Liver (tissue), 9 donors: ENCODE data around the gene TRMT61A. TPM values are rescaled to one million over a fixed set of nuclear protein-coding genes. Genes with fewer than 3 reads are reported as not detected.

Experiments used
- DNase-seq: peaks from one replicate; pipeline ENCODE4 v3.0.0-alpha.2; 2017; ENCODE audit warnings: low spot score
- H3K27ac ChIP-seq, 2 donors: one replicate each; pipeline ENCODE4 v1.7.0; 2013; ENCODE audit warnings: inconsistent platforms in 2 of 2, low read length in 2 of 2, control low read depth in 1 of 2, low read depth in 1 of 2, mild to moderate bottlenecking in 1 of 2
- H3K27me3 ChIP-seq, 4 donors: one replicate each; pipeline versions ENCODE4 v1.6.1 to v1.7.0; 2013; ENCODE audit warnings: low read length in 3 of 4, inconsistent platforms in 1 of 4, mild to moderate bottlenecking in 1 of 4, moderate library complexity in 1 of 4; ENCODE audit not compliant: control insufficient read depth in 4 of 4, insufficient read depth in 4 of 4
- H3K36me3 ChIP-seq, 4 donors: one replicate each; pipeline versions ENCODE4 v1.6.1 to v1.7.0; 2013; ENCODE audit warnings: low read length in 3 of 4, mild to moderate bottlenecking in 3 of 4, low read depth in 1 of 4, moderate library complexity in 1 of 4; ENCODE audit not compliant: control insufficient read depth in 4 of 4, insufficient read depth in 3 of 4
- H3K4me1 ChIP-seq, 4 donors: one replicate each; pipeline versions ENCODE4 v1.6.1 to v1.7.0; 2013; ENCODE audit warnings: low read length in 3 of 4, mild to moderate bottlenecking in 3 of 4, moderate library complexity in 1 of 4; ENCODE audit not compliant: control insufficient read depth in 4 of 4, insufficient read depth in 4 of 4
- H3K4me3 ChIP-seq, 3 donors: one replicate each; pipeline versions ENCODE4 v1.6.1 to v1.7.0; 2013; ENCODE audit warnings: low read length in 3 of 3, control low read depth in 1 of 3, low read depth in 1 of 3, mild to moderate bottlenecking in 1 of 3
- H3K9ac ChIP-seq, 2 donors: one replicate each; pipeline ENCODE4 v1.7.0; 2013; ENCODE audit warnings: low read length in 2 of 2, mild to moderate bottlenecking in 2 of 2, moderate library complexity in 2 of 2, control low read depth in 1 of 2, low read depth in 1 of 2
- H3K9me3 ChIP-seq, 4 donors: one replicate each; pipeline versions ENCODE4 v1.6.1 to v1.7.0; 2013; ENCODE audit warnings: low read length in 3 of 4; ENCODE audit not compliant: control insufficient read depth in 4 of 4
- ATF3 ChIP-seq: IDR thresholded peaks from 2 replicates; pipeline ENCODE4 v1.6.1; 2016; ENCODE audit warnings: antibody characterized with exemption
- CTCF ChIP-seq: fragments of 150-350 bp; IDR thresholded peaks from 2 replicates; pipeline ENCODE4 v1.5.1; 2017; ENCODE audit warnings: improper control_type of control experiment, low read depth, low read length; ENCODE audit not compliant: missing input control
- EGR1 ChIP-seq, 2 donors: IDR thresholded peaks; 2 replicates each; pipeline ENCODE4 v1.6.1; 2016 to 2018; ENCODE audit warnings: antibody characterized with exemption in 2 of 2, low read depth in 2 of 2
- FOXA2 ChIP-seq: IDR thresholded peaks from 2 replicates; pipeline ENCODE4 v1.6.1; 2016; ENCODE audit warnings: antibody characterized with exemption
- GABPA ChIP-seq, 2 donors: IDR thresholded peaks in 1 of 2; conservative IDR thresholded peaks in 1 of 2; 2 replicates each; pipeline ENCODE4 v1.6.1; 2016; ENCODE audit warnings: antibody characterized with exemption in 2 of 2, mild to moderate bottlenecking in 1 of 2, moderate library complexity in 1 of 2
- RAD21 ChIP-seq, 2 donors: IDR thresholded peaks; 2 replicates each; pipeline ENCODE4 v1.6.1; 2016; ENCODE audit warnings: antibody characterized with exemption in 2 of 2, mild to moderate bottlenecking in 2 of 2
- RXRA ChIP-seq, 2 donors: IDR thresholded peaks; 2 replicates each; pipeline ENCODE4 v1.6.1; 2017 to 2018; ENCODE audit warnings: antibody characterized with exemption in 2 of 2, mild to moderate bottlenecking in 1 of 2
- TAF1 ChIP-seq: conservative IDR thresholded peaks from 2 replicates; pipeline ENCODE4 v1.6.1; 2016; ENCODE audit warnings: antibody characterized with exemption, mild to moderate bottlenecking
- WGBS: extraction: QIAGEN DNeasy Blood & Tissue Kit; methylation state at CpG from one replicate; pipeline ENCODE4 v1.1.7; 2013; 5-methylcytosine and 5-hydroxymethylcytosine counted together
- polyA plus RNA-seq, 2 donors: library from polyadenylated mRNA; stranded (reverse) in 1 of 2; unstranded in 1 of 2; fragments of 200-250 nt in 1 of 2; fragments of >200 nt in 1 of 2; fragmentation: Nextera tagmentation in 1 of 2; extraction: Ambion mirVana in 1 of 2; gene quantifications; one replicate each; pipeline versions ENCODE4 v1.2.1 to v1.2.3, GENCODE V29; 2013 to 2015
- total RNA-seq, 2 donors: library from RNA; depleted of rRNA; stranded (reverse); fragments of >200 nt; gene quantifications; one replicate each; pipeline ENCODE4 v1.2.3, GENCODE V29; 2014
- TF ChIP-seq, protein P1 (sequence below): IDR thresholded peaks from 2 replicates; pipeline ENCODE4 v1.6.1; 2016; ENCODE audit warnings: antibody characterized with exemption, mild to moderate bottlenecking
- donor health status: healthy.
- donor health status: healthy.
- donor health status: healthy.
- donor health status: healthy.
- donor health status: healthy.

TRMT61A gene
- total and polyA plus RNA-seq, 4 donors = 4.1 to 8.0 (median 6.5) TPM

- no peak for TF ChIP-seq GABPA (IDR thresholded peaks at IDR 0.05 in 1 of 2, conservative IDR thresholded peaks at IDR 0.05 in 1 of 2)
Observed at GRCh38 chr14:103517721-103518421, 11.1 kb upstream of the TRMT61A start (continued).

GRCh38 chr14:103518422-103519042 lies 10.5 kb upstream of the TRMT61A start:
- Histone ChIP-seq H3K9ac (no peak overlapping the region), H3K9me3 (no peaks in the 10 kb centered on the region), H3K36me3 (no peaks in the 10 kb centered on the region), H3K27me3 (no peaks in the 10 kb centered on the region), H3K4me1 (peaks cover 4 to 41% (median 24%) of the 10 kb centered on the region in 4 donors), H3K4me3 (no peak overlapping the region), H3K27ac (no peak overlapping the region)
- no peak for TF ChIP-seq TAF1
- TF ChIP-seq, protein P1, sequence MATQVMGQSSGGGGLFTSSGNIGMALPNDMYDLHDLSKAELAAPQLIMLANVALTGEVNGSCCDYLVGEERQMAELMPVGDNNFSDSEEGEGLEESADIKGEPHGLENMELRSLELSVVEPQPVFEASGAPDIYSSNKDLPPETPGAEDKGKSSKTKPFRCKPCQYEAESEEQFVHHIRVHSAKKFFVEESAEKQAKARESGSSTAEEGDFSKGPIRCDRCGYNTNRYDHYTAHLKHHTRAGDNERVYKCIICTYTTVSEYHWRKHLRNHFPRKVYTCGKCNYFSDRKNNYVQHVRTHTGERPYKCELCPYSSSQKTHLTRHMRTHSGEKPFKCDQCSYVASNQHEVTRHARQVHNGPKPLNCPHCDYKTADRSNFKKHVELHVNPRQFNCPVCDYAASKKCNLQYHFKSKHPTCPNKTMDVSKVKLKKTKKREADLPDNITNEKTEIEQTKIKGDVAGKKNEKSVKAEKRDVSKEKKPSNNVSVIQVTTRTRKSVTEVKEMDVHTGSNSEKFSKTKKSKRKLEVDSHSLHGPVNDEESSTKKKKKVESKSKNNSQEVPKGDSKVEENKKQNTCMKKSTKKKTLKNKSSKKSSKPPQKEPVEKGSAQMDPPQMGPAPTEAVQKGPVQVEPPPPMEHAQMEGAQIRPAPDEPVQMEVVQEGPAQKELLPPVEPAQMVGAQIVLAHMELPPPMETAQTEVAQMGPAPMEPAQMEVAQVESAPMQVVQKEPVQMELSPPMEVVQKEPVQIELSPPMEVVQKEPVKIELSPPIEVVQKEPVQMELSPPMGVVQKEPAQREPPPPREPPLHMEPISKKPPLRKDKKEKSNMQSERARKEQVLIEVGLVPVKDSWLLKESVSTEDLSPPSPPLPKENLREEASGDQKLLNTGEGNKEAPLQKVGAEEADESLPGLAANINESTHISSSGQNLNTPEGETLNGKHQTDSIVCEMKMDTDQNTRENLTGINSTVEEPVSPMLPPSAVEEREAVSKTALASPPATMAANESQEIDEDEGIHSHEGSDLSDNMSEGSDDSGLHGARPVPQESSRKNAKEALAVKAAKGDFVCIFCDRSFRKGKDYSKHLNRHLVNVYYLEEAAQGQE = no peak
- no peak for TF ChIP-seq EGR1 (IDR thresholded peaks at IDR 0.05; ENCODE audit: low read depth in 2 of 2)
- peak; percentile 81 to 91 for TF ChIP-seq RAD21 (IDR thresholded peaks at IDR 0.05)
- TF ChIP-seq FOXA2 = no peak
- peak; percentile 83 for TF ChIP-seq CTCF
- peak; percentile 71 for DNase-seq
- 31% methylated on average over 9 of the region's 9 CpGs for WGBS

- H3K36me3 ChIP-seq = no peaks in the 10 kb centered on the region
- peaks cover 4 to 41% (median 24%) of the 10 kb centered on the region in 4 donors for H3K4me1 ChIP-seq
- WGBS = 55% methylated on average over 13 of the region's 13 CpGs
- H3K9ac ChIP-seq = no peak overlapping the region
- H3K9me3 ChIP-seq = no peaks in the 10 kb centered on the region
- no peaks in the 10 kb centered on the region for H3K27me3 ChIP-seq
- DNase-seq = no peak
- no peak overlapping the region for H3K27ac ChIP-seq
- H3K4me3 ChIP-seq = no peak overlapping the region
- TF ChIP-seq FOXA2 (no peak), ATF3 (no peak), RXRA (IDR thresholded peaks at IDR 0.05) (no peak)
Observed at GRCh38 chr14:103519043-103519836, 9.8 kb upstream of the TRMT61A start.
